ENCODE results near the gene FOXA3.

FOXA3 gene

GRCh38 chr19:45863840-45864628 is at the start of gene FOXA3:
FOXA3 (plus strand) TSS chr19:45864326; CDS start chr19:45864457, 131 bp downstream.
- DNase-seq (ENCODE audit: low read depth), result peak; percentile 37

- no peak for DNase-seq (ENCODE audit: low read depth)
Observed at GRCh38 chr19:45814851-45815480, 49.2 kb upstream of the FOXA3 start, which contains the start of gene RSPH6A. RSPH6A (minus strand) TSS chr19:45815308; CDS start chr19:45815176, 132 bp downstream.

GRCh38 chr19:45815481-45816216 is 48.5 kb upstream of the FOXA3 start:
- DNase-seq (ENCODE audit: low read depth), result no peak

GRCh38 chr19:45816236-45817009 is 47.7 kb upstream of the FOXA3 start:
- DNase-seq (ENCODE audit: low read depth), result no peak

GRCh38 chr19:45817010-45817724 is 47.0 kb upstream of the FOXA3 start:
- peak; percentile 84 for DNase-seq (ENCODE audit: low read depth)

- no peak for DNase-seq (ENCODE audit: low read depth)
Observed at GRCh38 chr19:45817725-45818301, 46.3 kb upstream of the FOXA3 start.

- no peak for DNase-seq (ENCODE audit: low read depth)
Observed at GRCh38 chr19:45819769-45820168, 44.4 kb upstream of the FOXA3 start.

- DNase-seq (ENCODE audit: low read depth), result no peak
Observed at GRCh38 chr19:45820413-45821102, 43.6 kb upstream of the FOXA3 start.

- no peak for DNase-seq (ENCODE audit: low read depth)
Observed at GRCh38 chr19:45821103-45821521, 43.0 kb upstream of the FOXA3 start.

GRCh38 chr19:45821570-45821969 is 42.6 kb upstream of the FOXA3 start:
- no peak for DNase-seq (ENCODE audit: low read depth)

GRCh38 chr19:45822716-45823115 is 41.4 kb upstream of the FOXA3 start:
- DNase-seq (ENCODE audit: low read depth), result no peak

- no peak for DNase-seq (ENCODE audit: low read depth)
Observed at GRCh38 chr19:45823182-45823581, 40.9 kb upstream of the FOXA3 start.

GRCh38 chr19:45824041-45824471 is 40.1 kb upstream of the FOXA3 start:
- no peak for DNase-seq (ENCODE audit: low read depth)

- DNase-seq (ENCODE audit: low read depth), result no peak
Observed at GRCh38 chr19:45824531-45825262, 39.4 kb upstream of the FOXA3 start.

- no peak for DNase-seq (ENCODE audit: low read depth)
Observed at GRCh38 chr19:45825263-45825605, 38.9 kb upstream of the FOXA3 start.

- no peak for DNase-seq (ENCODE audit: low read depth)
Observed at GRCh38 chr19:45825917-45826893, 37.9 kb upstream of the FOXA3 start.

GRCh38 chr19:45826934-45827333 is 37.2 kb upstream of the FOXA3 start:
- no peak for DNase-seq (ENCODE audit: low read depth)

GRCh38 chr19:45827459-45828093 is 36.5 kb upstream of the FOXA3 start:
- no peak for DNase-seq (ENCODE audit: low read depth)
